GM21825 (cell line): ENCODE results near the gene IL1RAPL2.

Experiments
- ATAC-seq: cut with Tn5 transposase; IDR thresholded peaks from one replicate; pipeline ENCODE4 v1.9.1; 2021; ENCODE audit warnings: mild to moderate bottlenecking, moderate library complexity; ENCODE audit not compliant: unreplicated experiment

IL1RAPL2 gene

GRCh38 chrX:105260291-105261043 is 694.5 kb downstream of the IL1RAPL2 start:
- no peak for ATAC-seq

DNA sequence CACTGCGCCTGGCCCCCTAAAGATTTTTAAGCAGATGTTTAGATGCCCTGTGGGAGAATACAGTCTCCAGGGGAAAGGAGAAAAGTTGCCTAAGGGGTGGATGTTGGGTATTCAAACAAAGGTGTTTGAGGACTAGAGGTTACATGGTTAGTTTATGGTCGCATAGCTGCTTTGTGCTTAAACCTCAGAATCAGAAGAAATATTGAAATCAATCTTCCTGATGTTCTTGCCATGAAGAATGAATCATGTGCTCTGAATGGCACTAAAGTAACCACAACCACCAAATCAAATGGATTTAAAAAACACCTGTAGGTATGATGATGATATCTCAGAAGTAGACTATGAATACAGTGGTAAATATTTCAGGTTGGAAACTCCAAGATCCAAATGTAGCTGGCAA is 697.2 kb downstream of the IL1RAPL2 start:
- ATAC-seq, result no peak

GRCh38 chrX:105263801-105264200 is 697.8 kb downstream of the IL1RAPL2 start:
- no peak for ATAC-seq

- ATAC-seq, result no peak
These were observed 699.1 kb downstream of the IL1RAPL2 start for GRCh38 chrX:105265093-105265492.

DNA sequence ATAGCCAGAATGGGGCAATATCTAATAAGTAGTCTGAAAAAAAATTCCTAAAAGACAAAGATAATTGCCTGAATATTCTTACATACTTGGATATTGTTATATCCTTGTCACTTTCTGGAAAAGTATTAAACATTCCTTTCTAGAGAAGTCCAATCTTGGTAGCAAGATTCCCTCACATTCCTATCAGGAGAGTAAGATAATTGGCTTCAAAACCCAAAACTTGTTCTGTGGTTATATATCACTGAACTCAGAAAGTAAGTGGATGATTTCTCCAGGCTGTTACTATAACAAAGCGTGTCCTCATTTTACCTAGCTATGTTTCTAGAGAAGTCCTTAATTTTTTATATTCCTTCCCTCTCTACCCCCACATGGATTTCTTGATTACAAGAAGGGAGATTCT is 700.5 kb downstream of the IL1RAPL2 start:
- no peak for ATAC-seq

- no peak for ATAC-seq
These were observed 701.2 kb downstream of the IL1RAPL2 start for GRCh38 chrX:105267167-105267566.

GRCh38 chrX:105269386-105269785 is 703.4 kb downstream of the IL1RAPL2 start:
- no peak for ATAC-seq

DNA sequence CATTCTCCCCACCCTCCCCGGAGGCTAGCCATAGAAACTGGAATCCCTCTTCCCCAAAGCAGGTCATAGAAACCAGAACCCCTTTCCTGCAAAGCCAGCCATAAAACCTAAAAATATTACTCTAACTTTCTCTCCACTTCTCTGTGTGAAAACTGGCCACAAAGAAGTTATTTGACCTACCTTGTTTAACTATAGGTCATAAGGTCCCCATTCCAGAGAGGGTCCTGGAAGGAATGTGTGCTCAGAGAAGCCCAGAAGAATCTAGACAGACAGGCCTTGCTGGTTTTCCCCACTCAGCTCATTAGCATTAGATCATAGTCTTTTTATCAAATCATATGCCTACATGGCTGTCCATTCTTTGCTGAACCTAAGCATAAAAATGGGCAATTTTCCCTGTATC is 707.3 kb downstream of the IL1RAPL2 start:
- ATAC-seq, result no peak

DNA sequence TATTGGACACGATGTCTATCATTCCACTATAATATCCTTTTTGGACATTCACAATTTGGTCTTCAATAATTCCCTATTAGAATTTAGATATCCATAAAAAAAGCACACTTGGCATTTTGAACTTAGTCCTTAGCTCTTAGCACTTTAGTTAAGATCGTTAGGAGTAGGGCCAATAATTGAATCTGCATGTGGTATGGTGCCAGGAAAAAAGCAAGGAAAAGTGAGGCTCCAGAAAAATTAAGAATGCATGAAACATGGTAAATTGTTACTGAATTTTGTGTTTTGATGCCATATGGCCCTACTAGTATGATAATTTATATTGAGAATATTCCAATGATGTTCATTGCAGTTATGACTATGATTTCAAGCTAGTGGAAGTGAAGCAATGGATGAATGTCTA is 708.1 kb downstream of the IL1RAPL2 start:
- ATAC-seq, result no peak

- ATAC-seq, result no peak
These were observed 711.1 kb downstream of the IL1RAPL2 start for GRCh38 chrX:105277132-105277531.

DNA sequence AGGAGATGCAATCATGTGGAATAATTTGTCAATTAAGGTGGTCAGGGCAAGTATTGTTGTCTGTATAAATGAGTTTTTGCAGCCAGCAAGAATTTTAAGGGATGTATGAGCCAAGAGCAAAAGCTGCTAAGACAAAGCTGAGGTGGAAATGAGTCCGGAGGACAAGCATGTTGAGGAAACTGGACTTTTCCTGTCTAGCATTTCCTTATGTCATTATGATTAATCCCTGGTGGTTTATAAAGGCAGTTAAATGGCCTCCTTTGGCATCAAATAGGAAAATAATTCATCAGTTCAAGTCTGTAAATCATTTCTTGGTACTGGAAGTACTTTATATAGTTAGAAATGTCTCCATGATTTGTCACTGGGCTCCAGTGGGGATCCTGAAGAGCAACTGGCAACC is 716.1 kb downstream of the IL1RAPL2 start:
- no peak for ATAC-seq

DNA sequence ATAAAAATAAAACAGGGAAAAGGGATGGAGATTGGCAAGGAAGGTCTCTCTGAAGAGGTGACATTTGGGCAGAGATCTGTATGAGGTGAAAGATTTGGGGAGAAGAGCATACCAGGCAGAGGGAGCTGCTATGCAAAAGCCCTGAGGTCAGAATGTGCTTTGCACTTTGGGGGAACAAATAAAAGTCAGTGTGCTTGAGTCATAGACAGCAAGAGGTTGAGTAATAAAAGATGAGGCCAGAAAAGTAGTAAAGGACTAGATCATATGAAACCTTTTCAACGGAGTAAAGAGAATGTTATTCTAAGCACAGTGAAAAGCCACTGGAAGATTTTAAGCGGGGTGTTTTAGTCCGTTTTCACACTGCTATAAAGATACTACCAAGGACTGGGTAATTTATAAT is 731.0 kb downstream of the IL1RAPL2 start:
- ATAC-seq, result no peak

DNA sequence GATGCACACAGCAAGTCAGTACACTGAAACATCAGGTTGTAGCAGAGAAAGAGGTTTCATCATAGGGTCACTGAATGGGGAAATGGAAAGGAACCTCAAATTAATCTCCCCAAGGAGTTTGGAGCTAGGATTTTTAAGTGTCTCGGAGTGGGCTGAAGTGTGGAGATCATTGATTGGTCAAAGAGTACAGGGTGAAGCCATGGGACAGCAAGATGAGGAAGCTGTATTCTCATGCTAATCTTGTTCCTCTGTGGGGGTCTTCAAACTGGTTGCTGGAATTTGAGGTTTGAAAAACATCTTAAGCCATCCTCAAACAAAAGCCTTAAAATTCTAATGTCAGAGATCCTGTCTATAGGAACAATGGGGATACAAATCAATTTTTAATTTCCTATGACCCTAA is 733.3 kb downstream of the IL1RAPL2 start:
- ATAC-seq, result no peak

DNA sequence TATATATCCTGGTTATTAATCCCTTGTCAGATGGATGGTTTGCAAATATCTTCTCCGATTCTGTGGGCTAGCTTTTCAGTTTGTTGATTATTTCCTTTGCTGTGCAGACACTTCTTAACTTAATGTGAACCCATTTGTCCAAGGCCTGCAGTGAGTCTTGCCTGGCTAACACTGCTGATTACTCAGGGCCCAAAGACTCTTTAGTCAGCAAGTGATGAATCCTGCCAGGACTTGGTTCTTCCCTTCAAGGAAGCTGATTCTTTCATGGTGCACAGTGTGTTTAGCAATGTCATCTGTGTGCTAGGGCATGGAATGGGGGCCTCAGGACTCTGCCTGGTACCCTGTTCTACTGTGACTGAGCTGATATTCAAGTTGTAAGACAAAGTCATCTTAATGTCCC is 736.2 kb downstream of the IL1RAPL2 start:
- no peak for ATAC-seq

DNA sequence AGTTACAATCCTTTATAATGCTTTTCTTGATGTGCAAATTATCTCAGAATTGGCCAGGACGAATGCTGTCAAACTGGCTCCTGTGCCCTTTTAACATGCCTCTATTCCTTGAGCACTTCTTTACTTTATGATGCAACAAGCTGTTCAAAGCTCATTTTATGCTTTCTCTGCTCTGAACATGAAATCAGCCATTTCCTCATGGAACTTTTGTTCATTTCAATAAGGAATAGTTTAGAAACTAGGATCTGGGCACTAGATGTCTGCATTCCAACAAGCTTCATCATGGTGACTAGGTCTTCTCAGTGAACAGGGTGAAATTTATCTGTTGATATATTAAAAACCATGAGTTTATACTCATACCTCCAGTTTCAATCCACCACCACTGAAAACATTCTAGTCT is 741.8 kb downstream of the IL1RAPL2 start:
- no peak for ATAC-seq

DNA sequence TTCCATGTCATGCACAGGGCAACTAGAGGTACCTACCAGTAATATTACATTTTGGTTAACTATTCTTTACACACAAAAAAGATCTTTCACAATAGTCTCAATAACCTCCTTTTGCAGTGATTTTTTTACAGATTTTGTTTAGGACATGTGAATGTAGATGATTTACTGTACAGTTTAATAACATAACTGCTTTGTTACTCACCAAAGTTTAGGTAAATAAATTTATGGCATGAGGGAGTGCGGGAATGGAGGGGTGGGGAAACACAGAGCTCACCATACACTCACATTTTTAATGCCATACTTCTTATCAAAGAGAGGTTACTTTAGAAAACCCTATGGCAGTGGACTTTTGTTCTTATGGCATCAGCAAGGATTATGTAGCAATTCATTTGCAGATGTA is 747.6 kb downstream of the IL1RAPL2 start:
- no peak for ATAC-seq

DNA sequence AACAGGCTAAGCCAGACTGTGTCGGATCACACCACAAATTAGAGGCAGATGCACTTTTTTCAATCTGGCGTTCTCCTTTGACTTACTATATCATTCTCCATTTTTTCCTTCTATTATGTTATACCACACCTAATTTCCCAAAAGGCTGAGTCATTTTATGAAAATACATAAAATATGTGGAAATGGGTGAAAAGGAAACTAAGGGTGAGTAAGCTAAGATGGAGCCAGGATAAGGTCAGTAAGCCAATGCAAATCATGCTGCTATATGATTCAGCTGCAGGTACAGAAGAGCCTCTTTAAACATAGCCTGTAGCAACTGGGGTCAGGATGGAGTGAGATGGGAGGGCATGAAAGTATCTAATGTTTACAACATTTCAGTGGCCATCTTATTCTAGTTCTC is 748.5 kb downstream of the IL1RAPL2 start:
- ATAC-seq, result no peak

DNA sequence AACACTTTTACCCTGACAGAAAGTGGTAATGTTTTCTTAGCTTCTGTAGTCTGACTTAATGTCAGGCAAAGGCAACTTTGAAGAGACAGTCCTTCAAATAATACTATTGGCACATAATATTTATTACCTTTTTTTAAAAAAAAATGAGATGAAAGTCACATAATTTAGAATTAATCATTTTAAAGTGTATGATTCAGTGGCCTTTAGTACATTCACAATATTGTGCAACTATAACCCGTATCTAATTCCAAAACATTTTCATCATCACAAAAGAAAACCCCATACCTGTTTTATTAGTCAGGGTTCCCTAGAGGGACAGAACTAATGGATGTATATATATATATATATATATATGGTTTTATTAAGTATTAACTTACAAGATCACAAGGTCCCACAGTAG is 749.2 kb downstream of the IL1RAPL2 start:
- no peak for ATAC-seq

DNA sequence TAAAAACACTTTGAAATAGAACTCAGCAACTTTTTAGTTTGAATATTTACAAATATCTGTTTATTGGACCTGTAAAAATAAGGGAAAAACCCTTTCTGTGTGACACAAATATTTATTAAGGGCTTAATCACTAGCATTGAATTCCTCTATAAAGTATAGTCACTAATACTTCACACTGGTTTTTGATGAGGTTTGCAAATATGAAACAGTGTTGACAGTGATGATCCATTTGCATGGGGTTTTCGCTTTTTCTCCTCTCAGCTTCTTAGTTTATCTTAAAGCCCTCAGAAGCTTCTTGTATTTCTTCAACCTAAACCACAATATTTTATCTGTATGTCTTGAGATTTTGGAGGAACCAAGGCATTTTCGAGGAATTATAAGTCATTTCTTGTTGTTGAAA is 751.1 kb downstream of the IL1RAPL2 start:
- no peak for ATAC-seq

- ATAC-seq, result no peak
These were observed 757.9 kb downstream of the IL1RAPL2 start for GRCh38 chrX:105323928-105324327.

GRCh38 chrX:105328773-105329172 is 762.8 kb downstream of the IL1RAPL2 start:
- no peak for ATAC-seq

GRCh38 chrX:105331244-105331643 is 765.2 kb downstream of the IL1RAPL2 start:
- ATAC-seq, result no peak

- no peak for ATAC-seq
These were observed 781.4 kb downstream of the IL1RAPL2 start for GRCh38 chrX:105347373-105347772.
